ENCODE measurements around the gene ZNF253. TPM values are rescaled to one million over a fixed set of nuclear protein-coding genes. Genes with fewer than 3 reads are reported as not detected.
"Not testable (repeated sequence)": the region's sequence is repeated elsewhere in the genome, so short reads cannot be mapped to it uniquely, and the experiment has no call there.

The ZNF253 gene
- total RNA-seq, 4 donors from 2014 or later = 11.2 to 37.1 (median 12.9) TPM

GRCh38 chr19:19858751-19859150, 6.9 kb upstream of the ZNF253 start:
- H3K4me3 ChIP-seq = no peak overlapping the region
- no peak overlapping the region for H3K27ac ChIP-seq
- no peaks in the 10 kb centered on the region for H3K36me3 ChIP-seq
- no peak for DNase-seq
- H3K27me3 ChIP-seq = no peaks in the 10 kb centered on the region
- no peak for TF ChIP-seq POLR2A (IDR thresholded peaks at IDR 0.05)
- TF ChIP-seq CTCF (IDR thresholded peaks at IDR 0.05) = no peak
- no peaks in the 10 kb centered on the region for H3K4me1 ChIP-seq
- H3K9me3 ChIP-seq = no peaks in the 10 kb centered on the region

GRCh38 chr19:19860756-19861390, 4.8 kb upstream of the ZNF253 start:
- Histone ChIP-seq H3K4me1 (no peaks in the 10 kb centered on the region), H3K27ac (peak overlapping the region in 1 of 4 donors; percentile 70), H3K36me3 (no peaks in the 10 kb centered on the region), H3K9me3 (no peaks in the 10 kb centered on the region), H3K4me3 (peak overlapping the region in 3 of 4 donors; percentile 7 to 47 (median 15)), H3K27me3 (no peaks in the 10 kb centered on the region)
- TF ChIP-seq POLR2A (IDR thresholded peaks at IDR 0.05) = no peak
- no peak for TF ChIP-seq CTCF (IDR thresholded peaks at IDR 0.05)
- peak in 2 of 3 donors; percentile 73 to 91 for DNase-seq

GRCh38 chr19:19866611-19867248, 1.0 kb downstream of the ZNF253 start:
- no peaks in the 10 kb centered on the region for H3K36me3 ChIP-seq
- H3K4me3 ChIP-seq = peak overlapping the region; percentile 80 to 94 (median 84)
- TF ChIP-seq POLR2A (IDR thresholded peaks at IDR 0.05) (no peak), CTCF (IDR thresholded peaks at IDR 0.05) (no peak)
- peak; percentile 48 to 75 (median 73) for DNase-seq
- peaks cover 0 to 13% (median 3%) of the 10 kb centered on the region in 4 donors for H3K4me1 ChIP-seq
- peak overlapping the region; percentile 84 to 98 (median 96) for H3K27ac ChIP-seq
- H3K9me3 ChIP-seq = peaks cover 0 to 4% (median 0%) of the 10 kb centered on the region in 4 donors
- no peaks in the 10 kb centered on the region for H3K27me3 ChIP-seq

GRCh38 chr19:19870086-19870485, 4.4 kb downstream of the ZNF253 start:
- not testable (repeated sequence) for H3K4me3 ChIP-seq, DNase-seq, H3K27ac ChIP-seq, H3K27me3 ChIP-seq
- H3K4me1 ChIP-seq = peaks cover 0 to 13% (median 3%) of the 10 kb centered on the region in 4 donors
- H3K9me3 ChIP-seq = peaks cover 0 to 14% (median 0%) of the 10 kb centered on the region in 4 donors
- H3K36me3 ChIP-seq = peaks cover 0 to 10% (median 0%) of the 10 kb centered on the region in 3 donors

- TF ChIP-seq POLR2A (IDR thresholded peaks at IDR 0.05) (no peak), CTCF (IDR thresholded peaks at IDR 0.05) (no peak)
- no peak for DNase-seq
- H3K4me1 ChIP-seq = peaks cover 0 to 13% (median 3%) of the 10 kb centered on the region in 4 donors
- peaks cover 0 to 10% (median 0%) of the 10 kb centered on the region in 3 donors for H3K36me3 ChIP-seq
- peaks cover 0 to 26% (median 0%) of the 10 kb centered on the region in 4 donors for H3K9me3 ChIP-seq
- no peak overlapping the region for H3K27ac ChIP-seq
- no peak overlapping the region for H3K4me3 ChIP-seq
- no peaks in the 10 kb centered on the region for H3K27me3 ChIP-seq
Observed at GRCh38 chr19:19871932-19872331, 6.2 kb downstream of the ZNF253 start.

- DNase-seq = no peak
- TF ChIP-seq CTCF (IDR thresholded peaks at IDR 0.05) = no peak
- no peak for TF ChIP-seq POLR2A (IDR thresholded peaks at IDR 0.05)
- Histone ChIP-seq H3K4me1 (peaks cover 0 to 2% (median 0%) of the 10 kb centered on the region in 4 donors), H3K4me3 (no peak overlapping the region), H3K9me3 (peaks cover 0 to 22% (median 0%) of the 10 kb centered on the region in 4 donors), H3K27ac (no peak overlapping the region), H3K36me3 (peaks cover 0 to 10% (median 0%) of the 10 kb centered on the region in 3 donors), H3K27me3 (no peaks in the 10 kb centered on the region)
Observed at GRCh38 chr19:19873381-19873780, 7.7 kb downstream of the ZNF253 start.
